ENCODE data around the gene TM4SF18.

Gene TM4SF18

GRCh38 chr3:149373235-149374125 is 40.0 kb upstream of the TM4SF18 start:
- H3K36me3 Mint-ChIP-seq (ENCODE audit: low read depth), result no peaks in the 10 kb centered on the region

DNA sequence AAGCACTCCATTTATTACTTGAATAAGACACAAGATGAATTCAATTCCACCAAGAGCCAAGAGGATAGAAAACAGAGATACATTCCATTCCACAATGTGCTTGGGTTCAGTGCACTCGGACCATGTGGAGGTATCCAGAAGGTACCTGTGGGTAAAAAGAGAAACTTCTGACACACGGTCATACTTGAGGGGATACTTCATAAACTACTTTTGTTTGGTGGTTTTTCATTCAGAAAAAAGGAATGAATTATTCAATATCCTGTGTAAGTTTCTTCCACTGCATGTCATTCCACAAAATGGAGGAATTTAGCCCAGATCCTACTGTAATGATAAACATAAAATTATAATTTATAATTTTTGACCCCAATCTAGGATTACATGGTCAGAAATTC is 38.3 kb upstream of the TM4SF18 start:
- Mint-ChIP-seq H3K4me1 (ENCODE audit: low read depth) (peaks cover 35% of the 10 kb centered on the region), H3K9me3 (no peaks in the 10 kb centered on the region), H3K27ac (no peak overlapping the region), H3K36me3 (ENCODE audit: low read depth) (no peaks in the 10 kb centered on the region), H3K27me3 (no peaks in the 10 kb centered on the region), H3K4me3 (no peak overlapping the region)
- intact Hi-C loops (cut with micrococcal nuclease), result no loop called here

More at GRCh38 chr3:149373235-149374125, 40.0 kb upstream of the TM4SF18 start:
- no peak overlapping the region for H3K4me3 Mint-ChIP-seq
- H3K9me3 Mint-ChIP-seq, result no peaks in the 10 kb centered on the region
- intact Hi-C loops (cut with micrococcal nuclease), result no loop called here
- H3K27me3 Mint-ChIP-seq, result peaks cover 3% of the 10 kb centered on the region
- peaks cover 40% of the 10 kb centered on the region for H3K4me1 Mint-ChIP-seq (ENCODE audit: low read depth)
- no peak overlapping the region for H3K27ac Mint-ChIP-seq

DNA sequence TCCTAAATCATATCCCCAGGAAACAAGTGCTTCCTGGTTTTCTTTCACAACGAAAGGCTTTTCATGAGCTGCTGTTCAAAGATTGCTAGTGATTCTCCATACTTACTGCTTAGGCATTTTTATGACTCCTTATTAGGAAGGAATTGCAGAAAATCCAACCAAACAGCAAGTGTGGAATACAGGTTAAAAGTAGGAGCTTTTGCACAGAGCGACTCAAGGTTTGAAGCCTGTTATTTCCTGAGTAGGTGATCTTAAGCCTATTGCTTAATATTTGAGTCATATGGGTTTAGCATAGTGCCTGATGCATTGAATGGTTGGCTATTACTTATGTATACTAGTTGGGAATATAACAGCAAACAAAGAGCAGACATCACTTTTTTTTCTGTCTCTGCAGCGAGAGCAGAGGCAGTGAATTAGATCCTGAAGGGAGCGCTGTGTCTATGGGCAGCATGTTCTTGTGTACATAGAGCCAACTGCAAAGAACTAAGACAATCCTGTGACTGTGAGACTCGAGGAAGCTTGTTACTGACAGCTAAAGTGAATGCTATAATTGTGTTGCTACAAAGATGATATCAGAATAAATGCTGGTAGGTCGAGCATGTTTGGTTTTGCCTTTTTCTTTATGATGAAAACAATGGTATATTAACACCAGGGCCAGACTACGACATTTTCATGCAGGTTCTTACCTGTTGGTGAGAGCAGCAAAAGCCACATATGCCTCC is 37.7 kb upstream of the TM4SF18 start:
- Mint-ChIP-seq H3K27ac (no peak overlapping the region), H3K36me3 (ENCODE audit: low read depth) (no peaks in the 10 kb centered on the region), H3K4me1 (ENCODE audit: low read depth) (peaks cover 35% of the 10 kb centered on the region), H3K9me3 (no peaks in the 10 kb centered on the region), H3K4me3 (no peak overlapping the region), H3K27me3 (no peaks in the 10 kb centered on the region)
- intact Hi-C loops (cut with micrococcal nuclease), result no loop called here

DNA sequence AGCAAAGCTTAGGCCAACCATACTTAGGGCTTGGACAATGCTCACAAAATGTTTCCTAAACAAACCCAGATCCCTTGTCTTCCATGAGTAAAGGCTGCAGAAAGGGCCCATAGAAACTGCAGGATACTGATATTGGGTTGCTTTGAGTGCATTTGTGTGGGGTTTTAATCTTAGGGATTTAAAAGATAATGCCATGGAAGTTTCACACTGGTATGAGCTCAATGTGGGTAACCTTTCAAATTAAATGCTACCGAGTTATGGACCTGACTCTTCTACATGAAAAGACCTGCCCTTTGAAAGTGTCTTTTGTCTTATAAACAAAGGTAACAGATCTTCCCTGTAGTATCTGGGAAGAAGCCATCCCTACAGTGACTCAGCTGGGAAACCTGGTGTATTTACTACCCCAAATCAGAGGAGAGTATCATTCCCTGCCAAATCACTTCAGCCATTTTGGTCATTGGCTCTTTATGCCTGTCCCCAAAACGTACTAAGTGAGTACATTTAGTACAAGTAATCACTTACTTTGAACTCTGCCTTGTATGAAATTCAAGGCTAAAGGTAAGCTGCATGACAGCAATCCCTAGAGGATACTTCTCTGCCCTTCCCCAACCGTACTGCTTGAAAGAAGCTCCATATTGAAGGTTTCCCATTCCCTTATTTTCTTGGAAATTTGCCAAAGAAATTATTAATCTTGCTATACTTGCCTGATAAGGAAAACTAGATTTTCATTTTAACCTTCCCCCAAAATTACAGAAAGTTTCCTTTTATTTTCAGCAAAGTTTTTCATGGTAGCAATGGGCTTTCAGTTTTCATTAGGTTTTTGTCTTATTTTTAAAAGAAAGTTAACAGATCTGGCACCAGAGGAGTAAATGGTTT is 36.8 kb upstream of the TM4SF18 start:
- intact Hi-C loops (cut with micrococcal nuclease), result no loop called here
- Mint-ChIP-seq H3K27me3 (no peaks in the 10 kb centered on the region), H3K36me3 (ENCODE audit: low read depth) (no peaks in the 10 kb centered on the region), H3K9me3 (no peaks in the 10 kb centered on the region), H3K27ac (no peak overlapping the region), H3K4me3 (no peak overlapping the region), H3K4me1 (ENCODE audit: low read depth) (peaks cover 30% of the 10 kb centered on the region)

- H3K27me3 Mint-ChIP-seq, result no peaks in the 10 kb centered on the region
- H3K36me3 Mint-ChIP-seq (ENCODE audit: low read depth), result no peaks in the 10 kb centered on the region
- no peak overlapping the region for H3K27ac Mint-ChIP-seq
- no peaks in the 10 kb centered on the region for H3K9me3 Mint-ChIP-seq
- no peak overlapping the region for H3K4me3 Mint-ChIP-seq
- peaks cover 25% of the 10 kb centered on the region for H3K4me1 Mint-ChIP-seq (ENCODE audit: low read depth)
- intact Hi-C loops (cut with micrococcal nuclease), result no loop called here
Measured at GRCh38 chr3:149368674-149369497, 35.5 kb upstream of the TM4SF18 start.

- H3K4me1 Mint-ChIP-seq (ENCODE audit: low read depth), result peaks cover 25% of the 10 kb centered on the region
- no peaks in the 10 kb centered on the region for H3K27me3 Mint-ChIP-seq
- H3K9me3 Mint-ChIP-seq, result no peaks in the 10 kb centered on the region
- no peak overlapping the region for H3K27ac Mint-ChIP-seq
- no peak overlapping the region for H3K4me3 Mint-ChIP-seq
- H3K36me3 Mint-ChIP-seq (ENCODE audit: low read depth), result no peaks in the 10 kb centered on the region
- intact Hi-C loops (cut with micrococcal nuclease), result no loop called here
Measured at GRCh38 chr3:149368201-149368673, 34.8 kb upstream of the TM4SF18 start.

GRCh38 chr3:149366941-149367840 is 33.8 kb upstream of the TM4SF18 start:
- no peaks in the 10 kb centered on the region for H3K27me3 Mint-ChIP-seq
- no peaks in the 10 kb centered on the region for H3K9me3 Mint-ChIP-seq
- no peaks in the 10 kb centered on the region for H3K36me3 Mint-ChIP-seq (ENCODE audit: low read depth)
- H3K4me3 Mint-ChIP-seq, result no peak overlapping the region
- intact Hi-C loops (cut with micrococcal nuclease), result no loop called here
- H3K27ac Mint-ChIP-seq, result no peak overlapping the region
- peaks cover 20% of the 10 kb centered on the region for H3K4me1 Mint-ChIP-seq (ENCODE audit: low read depth)

GRCh38 chr3:149366031-149366430 is 32.6 kb upstream of the TM4SF18 start:
- no peak overlapping the region for H3K27ac Mint-ChIP-seq
- peaks cover 15% of the 10 kb centered on the region for H3K4me1 Mint-ChIP-seq (ENCODE audit: low read depth)
- intact Hi-C loops (cut with micrococcal nuclease), result no loop called here
- no peaks in the 10 kb centered on the region for H3K9me3 Mint-ChIP-seq
- H3K36me3 Mint-ChIP-seq (ENCODE audit: low read depth), result no peaks in the 10 kb centered on the region
- H3K4me3 Mint-ChIP-seq, result no peak overlapping the region
- H3K27me3 Mint-ChIP-seq, result no peaks in the 10 kb centered on the region

GRCh38 chr3:149364624-149365023 is 31.2 kb upstream of the TM4SF18 start:
- Mint-ChIP-seq H3K36me3 (ENCODE audit: low read depth) (no peaks in the 10 kb centered on the region), H3K4me3 (no peak overlapping the region), H3K9me3 (no peaks in the 10 kb centered on the region), H3K27ac (no peak overlapping the region), H3K27me3 (no peaks in the 10 kb centered on the region), H3K4me1 (ENCODE audit: low read depth) (peaks cover 12% of the 10 kb centered on the region)
- intact Hi-C loops (cut with micrococcal nuclease), result no loop called here

DNA sequence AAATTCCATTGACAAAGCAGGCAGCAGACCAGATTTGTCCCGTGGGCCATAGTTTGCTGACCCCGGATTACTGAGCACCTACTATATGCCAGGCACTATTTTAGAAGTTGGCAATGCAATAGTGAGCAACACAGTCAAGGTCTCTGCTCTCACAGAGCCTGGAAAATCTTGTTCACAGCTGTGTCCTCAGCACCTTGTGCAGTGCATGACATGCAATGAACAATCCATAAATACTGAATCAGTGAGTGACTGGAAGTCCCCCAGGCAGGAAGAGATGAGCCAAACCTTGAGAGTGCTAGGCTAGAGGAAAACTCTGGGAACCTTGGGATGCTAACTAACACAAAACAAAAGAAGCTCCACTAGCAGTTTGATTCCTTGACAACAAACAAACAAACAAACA is 29.6 kb upstream of the TM4SF18 start:
- Mint-ChIP-seq H3K27ac (no peak overlapping the region), H3K9me3 (no peaks in the 10 kb centered on the region), H3K27me3 (no peaks in the 10 kb centered on the region), H3K36me3 (ENCODE audit: low read depth) (no peaks in the 10 kb centered on the region), H3K4me1 (ENCODE audit: low read depth) (peaks cover 7% of the 10 kb centered on the region), H3K4me3 (no peak overlapping the region)
- intact Hi-C loops (cut with micrococcal nuclease), result no loop called here

DNA sequence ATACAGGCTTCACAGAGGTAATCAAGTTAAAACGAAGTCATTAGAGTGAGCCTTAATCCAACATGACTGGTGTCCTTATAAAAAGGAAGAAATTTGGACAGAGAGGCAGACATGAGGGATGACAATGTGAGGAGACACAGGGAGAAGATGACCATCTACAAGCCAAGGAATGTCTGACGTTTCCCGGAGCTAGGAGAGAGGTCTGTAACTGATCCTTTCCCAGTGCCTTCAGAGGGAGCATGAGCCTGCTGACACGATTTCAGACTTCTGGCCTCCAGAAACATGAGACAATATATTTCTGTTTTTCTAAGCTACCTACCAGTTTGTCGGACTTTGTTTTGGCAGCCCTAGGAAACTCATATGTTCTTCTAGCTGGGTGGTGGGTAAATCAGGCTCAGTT is 28.9 kb upstream of the TM4SF18 start:
- H3K4me3 Mint-ChIP-seq, result no peak overlapping the region
- no peaks in the 10 kb centered on the region for H3K27me3 Mint-ChIP-seq
- intact Hi-C loops (cut with micrococcal nuclease), result no loop called here
- no peak overlapping the region for H3K27ac Mint-ChIP-seq
- peaks cover 6% of the 10 kb centered on the region for H3K4me1 Mint-ChIP-seq (ENCODE audit: low read depth)
- no peaks in the 10 kb centered on the region for H3K36me3 Mint-ChIP-seq (ENCODE audit: low read depth)
- no peaks in the 10 kb centered on the region for H3K9me3 Mint-ChIP-seq

DNA sequence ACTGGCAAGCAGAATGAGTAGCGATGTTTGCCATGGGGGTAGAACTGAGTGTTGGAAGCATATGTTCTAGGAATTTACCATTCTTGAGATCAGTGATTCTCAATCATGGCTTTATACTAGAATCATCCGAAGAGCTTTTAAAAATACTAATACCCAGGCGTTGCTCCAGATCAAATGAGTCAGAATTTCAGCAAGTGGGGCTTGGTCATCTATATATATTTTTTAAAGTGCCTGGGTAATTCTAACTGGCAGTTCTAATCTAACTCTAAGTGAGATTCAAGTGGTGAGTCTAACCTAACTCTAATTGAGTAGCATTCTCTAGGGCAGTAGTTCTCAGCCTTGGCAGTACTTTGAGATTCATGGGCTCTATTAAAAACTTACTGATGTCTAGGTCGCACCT is 23.2 kb upstream of the TM4SF18 start:
- Mint-ChIP-seq H3K27me3 (no peaks in the 10 kb centered on the region), H3K4me3 (no peak overlapping the region), H3K4me1 (ENCODE audit: low read depth) (no peaks in the 10 kb centered on the region), H3K36me3 (ENCODE audit: low read depth) (no peaks in the 10 kb centered on the region), H3K9me3 (no peaks in the 10 kb centered on the region), H3K27ac (no peak overlapping the region)
- intact Hi-C loops (cut with micrococcal nuclease), result no loop called here

Measured in dendritic cell treated with granulocyte-macrophage colony-stimulating factor and Interleukin-4, amounts not matched to agents 40 ng/mL and 50 ng/mL, for 4 days (primary cell).